B cell (primary cell): ENCODE measurements around the gene STAT4. TPM values are rescaled to one million over a fixed set of nuclear protein-coding genes. Genes with fewer than 3 reads are reported as not detected.

Experiments used
- ATAC-seq: fragments of 200-7000 bp; cut with Tn5 transposase; one replicate; pipeline ENCODE4 v1.10.0; 2021; ENCODE audit warnings: low read depth, mild to moderate bottlenecking, moderate number of reproducible peaks, moderate library complexity
- CTCF ChIA-PET: fragments of 350-600 bp; sonication (Branson Sonifier 250); formaldehyde crosslinking; loops from one replicate; lab custom pipeline; 2021; ENCODE audit warnings: antibody characterized with exemption, inconsistent platforms; lab: Charles Lee
- POLR2A ChIA-PET: fragments of 350-600 bp; sonication (Branson Sonifier 250); formaldehyde crosslinking; loops from one replicate; lab custom pipeline; 2021; ENCODE audit warnings: antibody characterized with exemption; lab: Charles Lee
- DNase-seq: peaks from one replicate; pipeline ENCODE4 v3.0.0; 2013
- H2AFZ ChIP-seq: 2 replicates; pipeline ENCODE4 v1.6.1; 2012; ENCODE audit warnings: mild to moderate bottlenecking, low read depth, low read length; ENCODE audit not compliant: insufficient read depth, poor library complexity, severe bottlenecking
- H3K27ac ChIP-seq, 2 donors: 1 replicate in 1 of 2; 2 replicates in 1 of 2; pipeline ENCODE4 v1.5.1; 2012 to 2013; ENCODE audit warnings: low read length in 2 of 2, mild to moderate bottlenecking in 2 of 2, moderate library complexity in 1 of 2
- H3K27me3 ChIP-seq, 4 experiments: fragments of 200-600 bp in 1 of 4; sonication (generic) in 1 of 4; replicated peaks in 1 of 4; 1 replicate in 2 of 4; 2 replicates in 2 of 4; pipeline versions ENCODE4 v1.6.1 to v1.7.0; 2013 to 2016; ENCODE audit warnings: low read length in 3 of 4, mild to moderate bottlenecking in 2 of 4, mixed read lengths in 1 of 4, moderate library complexity in 1 of 4; ENCODE audit not compliant: insufficient read depth in 4 of 4, control insufficient read depth in 3 of 4; ENCODE audit errors: control extremely low read depth in 1 of 4
- H3K36me3 ChIP-seq, 2 experiments: replicated peaks in 1 of 2; 1 replicate in 1 of 2; 2 replicates in 1 of 2; pipeline versions ENCODE4 v1.6.1 to v1.7.1; 2013; ENCODE audit warnings: low read length in 1 of 2; ENCODE audit not compliant: insufficient read depth in 2 of 2, control insufficient read depth in 1 of 2; ENCODE audit errors: control extremely low read depth in 1 of 2, extremely low read depth in 1 of 2
- H3K4me1 ChIP-seq, 2 donors: fragments of 200-600 bp in 1 of 2; sonication (generic) in 1 of 2; 1 replicate in 1 of 2; 2 replicates in 1 of 2; pipeline versions ENCODE4 v1.5.1 to v1.6.1; 2013 to 2017; ENCODE audit warnings: low read length in 2 of 2; ENCODE audit not compliant: control insufficient read depth in 2 of 2, insufficient read depth in 2 of 2
- H3K4me2 ChIP-seq: replicated peaks from 2 replicates; pipeline ENCODE3; 2012; ENCODE audit warnings: mild to moderate bottlenecking, low read depth, low read length; ENCODE audit not compliant: poor library complexity, severe bottlenecking
- H3K4me3 ChIP-seq, 5 experiments: fragments of 200-600 bp in 1 of 5; sonication (generic) in 1 of 5; 1 replicate in 3 of 5; 2 replicates in 2 of 5; pipeline versions ENCODE4 v1.5.1 to v1.7.0; 2011 to 2016; ENCODE audit warnings: low read length in 4 of 5, mild to moderate bottlenecking in 4 of 5, low read depth in 2 of 5, control low read depth in 1 of 5, moderate library complexity in 1 of 5; ENCODE audit not compliant: insufficient read depth in 1 of 5; ENCODE audit errors: control extremely low read depth in 1 of 5, extremely low read depth in 1 of 5
- H3K79me2 ChIP-seq: fragments of 200-600 bp; sonication (generic); one replicate; pipeline ENCODE4 v1.6.0; 2016; ENCODE audit warnings: low read length; ENCODE audit not compliant: control insufficient read depth, insufficient read depth
- H3K9ac ChIP-seq: fragments of 200-600 bp; sonication (generic); 2 replicates; pipeline ENCODE4 v1.6.1; 2017; ENCODE audit warnings: mild to moderate bottlenecking, low read length, moderate library complexity
- H3K9me3 ChIP-seq, 3 donors: one replicate each; pipeline versions ENCODE4 v1.6.1 to v1.7.1; 2013; ENCODE audit warnings: low read length in 2 of 3; ENCODE audit not compliant: control insufficient read depth in 2 of 3, insufficient read depth in 1 of 3; ENCODE audit errors: control extremely low read depth in 1 of 3
- H4K20me1 ChIP-seq: 2 replicates; pipeline ENCODE4 v1.6.0; 2012; ENCODE audit warnings: mild to moderate bottlenecking, low read length; ENCODE audit not compliant: insufficient read depth, control insufficient read depth, poor library complexity, severe bottlenecking
- H3K27ac Mint-ChIP-seq: one replicate; pipeline ENCODE4 v1.8.0; 2021; ENCODE audit warnings: mixed read lengths
- H3K27me3 Mint-ChIP-seq: one replicate; pipeline ENCODE4 v1.8.0; 2021; ENCODE audit warnings: mixed read lengths
- H3K4me1 Mint-ChIP-seq: one replicate; pipeline ENCODE4 v1.8.0; 2021; ENCODE audit warnings: mixed read lengths
- H3K4me3 Mint-ChIP-seq: one replicate; pipeline ENCODE4 v1.8.0; 2021; ENCODE audit warnings: mixed read lengths
- H3K9me3 Mint-ChIP-seq: one replicate; pipeline ENCODE4 v1.8.0; 2022; ENCODE audit warnings: mixed read lengths; ENCODE audit not compliant: insufficient read depth
- CTCF ChIP-seq: fragments of 200-600 bp; IDR thresholded peaks from one replicate; pipeline ENCODE4 v1.8.0; 2022; ENCODE audit warnings: antibody characterized with exemption, mild to moderate bottlenecking
- EZH2 ChIP-seq: IDR thresholded peaks from 2 replicates; pipeline ENCODE4 v1.6.1; 2012; ENCODE audit warnings: borderline replicate concordance, low read depth, mild to moderate bottlenecking, moderate library complexity, low read length; ENCODE audit not compliant: insufficient read depth, poor library complexity, severe bottlenecking
- WGBS: methylation state at CpG from one replicate; pipeline ENCODE4 v1.1.5; 2013; ENCODE audit warnings: missing lambda C conversion rate; ENCODE audit not compliant: insufficient coverage; 5-methylcytosine and 5-hydroxymethylcytosine counted together
- intact Hi-C: fragments of 100-400 bp; cut with micrococcal nuclease; formaldehyde crosslinking; loops from one replicate; pipeline ENCODE4 v1.10.0; 2022
- polyA plus RNA-seq: library from polyadenylated mRNA; depleted of rRNA; stranded (reverse); fragments of >200 nt; gene quantifications from 2 replicates; pipeline ENCODE4 v1.2.3, GENCODE V29; 2012
- total RNA-seq, 2 donors: library from RNA; stranded (reverse); fragments of 120-200 nt in 1 of 2; gene quantifications; 1 replicate in 1 of 2; 2 replicates in 1 of 2; pipeline versions ENCODE4 v1.2.3 to v1.2.4, GENCODE V29; 2013 to 2022

STAT4 gene
- total and polyA plus RNA-seq, 2 donors (not counting 1 experiment from before 2014, with no cell fraction given) = 2.0 to 62.1 TPM

- H3K4me1 Mint-ChIP-seq = no peaks in the 10 kb centered on the region
- H3K27me3 Mint-ChIP-seq = peaks cover 9% of the 10 kb centered on the region
- WGBS = 71% methylated on average over 2 of the region's 4 CpGs
- H2AFZ ChIP-seq = no peak overlapping the region
- H3K4me3 Mint-ChIP-seq = no peak overlapping the region
- DNase-seq (no peak), ATAC-seq (no peak)
- H4K20me1 ChIP-seq = no peaks in the 10 kb centered on the region
- TF ChIP-seq EZH2 (no peak), CTCF (no peak)
- H3K36me3 ChIP-seq = no peaks in the 10 kb centered on the region
- no peaks in the 10 kb centered on the region for H3K9me3 ChIP-seq
- H3K27ac ChIP-seq = no peak overlapping the region
- no peak overlapping the region for H3K4me3 ChIP-seq
- ChIA-PET POLR2A (no interaction called here), CTCF (no interaction called here)
- no peaks in the 10 kb centered on the region for H3K4me1 ChIP-seq
- H3K9me3 Mint-ChIP-seq = no peaks in the 10 kb centered on the region
- H3K27me3 ChIP-seq = no peaks in the 10 kb centered on the region
- H3K9ac ChIP-seq = no peak overlapping the region
- no peak overlapping the region for H3K4me2 ChIP-seq
- intact Hi-C loops = no loop called here
- no peak overlapping the region for H3K27ac Mint-ChIP-seq
- no peaks in the 10 kb centered on the region for H3K79me2 ChIP-seq
These were observed 24.3 kb downstream of the STAT4 start for GRCh38 chr2:191126386-191127085.

GRCh38 chr2:191125646-191126045, 25.1 kb downstream of the STAT4 start:
- Histone ChIP-seq H2AFZ (no peak overlapping the region), H3K4me1 (no peaks in the 10 kb centered on the region), H3K9me3 (no peaks in the 10 kb centered on the region), H3K4me2 (no peak overlapping the region), H3K79me2 (no peaks in the 10 kb centered on the region), H3K27ac (no peak overlapping the region), H3K27me3 (no peaks in the 10 kb centered on the region), H3K4me3 (no peak overlapping the region), H4K20me1 (no peaks in the 10 kb centered on the region), H3K9ac (no peak overlapping the region), H3K36me3 (no peaks in the 10 kb centered on the region)
- Mint-ChIP-seq H3K27me3 (peaks cover 9% of the 10 kb centered on the region), H3K4me1 (no peaks in the 10 kb centered on the region), H3K4me3 (no peak overlapping the region), H3K27ac (no peak overlapping the region), H3K9me3 (no peaks in the 10 kb centered on the region)
- DNase-seq = no peak
- WGBS = no CpG with 5 or more reads among the region's 2 CpGs
- no peak for TF ChIP-seq EZH2
- TF ChIP-seq CTCF = no peak
- CTCF ChIA-PET = no interaction called here
- POLR2A ChIA-PET = no interaction called here
- intact Hi-C loops = no loop called here
- no peak for ATAC-seq
